Mucosa of descending colon (tissue), 3 donors: ENCODE measurements around the gene PTGS1. TPM values are rescaled to one million over a fixed set of nuclear protein-coding genes. Genes with fewer than 3 reads are reported as not detected.
A peak's percentile ranks its signal among the peaks of the same experiment; 100 is the strongest.

Experiments used
- ATAC-seq: fragments of 200-7000 bp; cut with Tn5 transposase; one replicate; pipeline ENCODE4 v1.9.1; 2020; ENCODE audit warnings: mild to moderate bottlenecking, moderate library complexity
- DNase-seq, 3 donors: peaks; one replicate each; pipeline ENCODE4 v3.0.0-alpha.2; 2020
- H3K36me3 ChIP-seq: fragments of 200-600 bp; one replicate; pipeline ENCODE4 v1.8.0; 2021; ENCODE audit warnings: low read depth, mild to moderate bottlenecking
- H3K4me1 ChIP-seq: fragments of 200-600 bp; one replicate; pipeline ENCODE4 v1.8.0; 2021; ENCODE audit warnings: low read depth, mild to moderate bottlenecking
- H3K4me3 ChIP-seq: fragments of 200-600 bp; one replicate; pipeline ENCODE4 v1.8.0; 2021; ENCODE audit warnings: mild to moderate bottlenecking
- H3K9me3 ChIP-seq: fragments of 200-600 bp; one replicate; pipeline ENCODE4 v1.8.0; 2021; ENCODE audit warnings: mild to moderate bottlenecking
- CTCF ChIP-seq: fragments of 200-600 bp; IDR thresholded peaks from one replicate; pipeline ENCODE4 v1.8.0; 2022; ENCODE audit warnings: antibody characterized with exemption, mild to moderate bottlenecking
- intact Hi-C, 2 donors: fragments of 100-400 bp; cut with DNase I in 1 of 2; cut with micrococcal nuclease in 1 of 2; formaldehyde crosslinking; loops; one replicate each; pipeline versions ENCODE4 v1.11.0 to v1.11.1; 2022; cut with DNase I, micrococcal nuclease
- total RNA-seq, 3 donors: library from RNA; stranded (reverse); fragmentation: NEBNext Ultra II Directional in 2 of 3; extraction: Animal tissue kit (Norgen Biotek cat#: 25700) in 2 of 3; gene quantifications; one replicate each; pipeline versions ENCODE4 v1.2.1 to v1.2.4, GENCODE V29; 2021 to 2023
- donor health status: DM: no; HTN: no; CAD: no; lungs with moderate emphysema.
- donor health status: DM: no; HTN: no; CAD: no.
- donor health status: DM: no; HTN: yes; CAD: no.

Gene PTGS1
- total RNA-seq, 3 donors from 2014 or later = 8.8 to 192 (median 15.3) TPM

- DNase-seq = no peak
- no peaks in the 10 kb centered on the region for H3K4me1 ChIP-seq
- H3K9me3 ChIP-seq = no peaks in the 10 kb centered on the region
- no peaks in the 10 kb centered on the region for H3K36me3 ChIP-seq
- intact Hi-C loops = no loop called here
- no peak for ATAC-seq
- no peak overlapping the region for H3K4me3 ChIP-seq
- TF ChIP-seq CTCF = no peak
Observed at GRCh38 chr9:122392284-122392683, 21.5 kb downstream of the PTGS1 start.

GRCh38 chr9:122392714-122393113 lies 21.9 kb downstream of the PTGS1 start:
- no peak for ATAC-seq
- Histone ChIP-seq H3K36me3 (no peaks in the 10 kb centered on the region), H3K4me1 (no peaks in the 10 kb centered on the region), H3K4me3 (no peak overlapping the region), H3K9me3 (no peaks in the 10 kb centered on the region)
- intact Hi-C loops = no loop called here
- no peak for DNase-seq
- no peak for TF ChIP-seq CTCF

GRCh38 chr9:122393284-122393983 lies 22.6 kb downstream of the PTGS1 start:
- H3K9me3 ChIP-seq = no peaks in the 10 kb centered on the region
- DNase-seq (no peak), ATAC-seq (no peak)
- intact Hi-C loops = no loop called here
- TF ChIP-seq CTCF = no peak
- no peaks in the 10 kb centered on the region for H3K36me3 ChIP-seq
- no peaks in the 10 kb centered on the region for H3K4me1 ChIP-seq
- H3K4me3 ChIP-seq = no peak overlapping the region

- peak in 1 of 3 donors; percentile 40 for DNase-seq
Observed at GRCh38 chr9:122394265-122395125, 23.7 kb downstream of the PTGS1 start.

GRCh38 chr9:122396614-122397148 lies 25.9 kb downstream of the PTGS1 start:
- DNase-seq (no peak), ATAC-seq (no peak)
- intact Hi-C loops = no loop called here
- TF ChIP-seq CTCF = no peak
- H3K4me3 ChIP-seq = no peak overlapping the region
- H3K36me3 ChIP-seq = no peaks in the 10 kb centered on the region
- no peaks in the 10 kb centered on the region for H3K9me3 ChIP-seq
- no peaks in the 10 kb centered on the region for H3K4me1 ChIP-seq

More at GRCh38 chr9:122394265-122395125, 23.7 kb downstream of the PTGS1 start:
- no peak overlapping the region for H3K4me3 ChIP-seq
- no peaks in the 10 kb centered on the region for H3K9me3 ChIP-seq
- peak; percentile 56 for ATAC-seq
- no peaks in the 10 kb centered on the region for H3K4me1 ChIP-seq
- H3K36me3 ChIP-seq = no peaks in the 10 kb centered on the region
- intact Hi-C loops = no loop called here
- no peak for TF ChIP-seq CTCF
